Right lobe of liver (tissue), 6 donors: ENCODE data around the gene PDE1C. TPM values are rescaled to one million over a fixed set of nuclear protein-coding genes. Genes with fewer than 3 reads are reported as not detected.

ENCODE experiments used
- ATAC-seq, 4 donors: fragments of 200-7000 bp; cut with Tn5 transposase; one replicate each; pipeline ENCODE4 v1.9.1; 2020; ENCODE audit warnings: mild to moderate bottlenecking in 4 of 4, moderate library complexity in 4 of 4
- DNase-seq, 3 donors: peaks; one replicate each; pipeline ENCODE4 v3.0.0-alpha.2; 2020
- H3K27ac ChIP-seq, 3 donors: fragments of 200-600 bp; one replicate each; pipeline ENCODE4 v1.8.0; 2022
- H3K27me3 ChIP-seq, 2 donors: fragments of 200-600 bp; one replicate each; pipeline ENCODE4 v1.8.0; 2022
- H3K36me3 ChIP-seq, 4 donors: fragments of 200-600 bp; sonication (generic) in 1 of 4; one replicate each; pipeline versions ENCODE4 v1.5.1 to v1.8.0; 2017 to 2022; ENCODE audit warnings: control low read depth in 1 of 4
- H3K4me1 ChIP-seq, 4 donors: fragments of 200-600 bp; sonication (generic) in 1 of 4; one replicate each; pipeline versions ENCODE4 v1.5.1 to v1.8.0; 2017 to 2022; ENCODE audit warnings: control low read depth in 1 of 4
- H3K4me3 ChIP-seq, 3 donors: fragments of 200-600 bp; one replicate each; pipeline ENCODE4 v1.8.0; 2022
- H3K9me3 ChIP-seq, 4 donors: fragments of 200-600 bp; sonication (generic) in 1 of 4; one replicate each; pipeline versions ENCODE4 v1.5.1 to v1.8.0; 2017 to 2022; ENCODE audit warnings: control low read depth in 1 of 4
- POLR2A ChIP-seq: fragments of 450-650 bp; IDR thresholded peaks from one replicate; pipeline ENCODE4 v1.6.1; 2017; ENCODE audit warnings: antibody characterized with exemption, mild to moderate bottlenecking
- WGBS: methylation state at CpG from one replicate; pipeline ENCODE4 v1.1.6; 2018; ENCODE audit warnings: low coverage, low lambda C conversion rate; ENCODE audit not compliant: insufficient coverage; ENCODE audit errors: missing lambda C conversion rate; 5-methylcytosine and 5-hydroxymethylcytosine counted together
- intact Hi-C, 2 donors: fragments of 100-400 bp; cut with DNase I; formaldehyde crosslinking; loops; one replicate each; pipeline versions ENCODE4 v1.11.2 to v1.14.1; 2022
- total RNA-seq, 6 experiments: library from RNA; depleted of rRNA in 2 of 6; stranded (reverse); fragments of >200 nt in 2 of 6; fragmentation: NEBNext Ultra II Directional in 3 of 6; extraction: Animal tissue kit (Norgen Biotek cat#: 25700) in 3 of 6; gene quantifications; one replicate each; pipeline versions ENCODE4 v1.1.0 to v1.2.4, GENCODE V29; 2016 to 2023
- TF ChIP-seq, protein P1 (sequence below), 4 donors: fragments of 200-600 bp in 3 of 4; fragments of 450-650 bp in 1 of 4; IDR thresholded peaks; one replicate each; pipeline versions ENCODE4 v1.5.1 to v1.8.0; 2016 to 2022; ENCODE audit warnings: antibody characterized with exemption in 4 of 4, mild to moderate bottlenecking in 2 of 4
- donor health status: DM: no; HTN: yes; CAD: no.
- donor health status: DM: no; HTN: no; CAD: no.
- donor health status: DM: no; HTN: no; CAD: no.
- donor health status: DM: no; HTN: yes; CAD: no.
- donor health status: DM: no; HTN: yes; CAD: no.

Gene PDE1C
- total RNA-seq, 6 experiments from 2014 or later: 0.02 TPM; not detected in 5

DNA sequence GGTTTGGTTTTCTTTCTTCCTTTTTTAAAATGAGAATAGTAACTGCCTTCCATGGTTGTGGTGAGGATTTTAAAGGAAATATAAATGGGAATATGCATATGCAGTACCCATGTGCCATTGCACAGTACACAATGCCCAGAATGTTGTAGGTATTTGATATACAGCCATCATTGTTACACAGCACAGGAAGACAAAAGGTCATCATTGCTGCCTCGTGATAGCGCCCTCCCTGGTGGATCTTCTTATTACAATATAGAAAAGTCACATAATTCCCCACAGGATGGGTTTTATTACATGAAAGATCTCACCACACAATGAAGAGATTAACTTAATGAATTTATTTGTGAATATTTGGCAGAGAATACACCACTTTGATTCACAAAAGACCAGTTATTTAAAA lies 306.7 kb downstream of the PDE1C start:
- DNase-seq (no peak), ATAC-seq (no peak)
- H3K9me3 ChIP-seq: no peaks in the 10 kb centered on the region
- no peaks in the 10 kb centered on the region for H3K36me3 ChIP-seq
- intact Hi-C loops: no loop called here
- no peak overlapping the region for H3K27ac ChIP-seq
- 0% methylated on average over 2 of the region's 2 CpGs for WGBS
- H3K4me3 ChIP-seq: no peak overlapping the region
- no peaks in the 10 kb centered on the region for H3K4me1 ChIP-seq
- TF ChIP-seq, protein P1, sequence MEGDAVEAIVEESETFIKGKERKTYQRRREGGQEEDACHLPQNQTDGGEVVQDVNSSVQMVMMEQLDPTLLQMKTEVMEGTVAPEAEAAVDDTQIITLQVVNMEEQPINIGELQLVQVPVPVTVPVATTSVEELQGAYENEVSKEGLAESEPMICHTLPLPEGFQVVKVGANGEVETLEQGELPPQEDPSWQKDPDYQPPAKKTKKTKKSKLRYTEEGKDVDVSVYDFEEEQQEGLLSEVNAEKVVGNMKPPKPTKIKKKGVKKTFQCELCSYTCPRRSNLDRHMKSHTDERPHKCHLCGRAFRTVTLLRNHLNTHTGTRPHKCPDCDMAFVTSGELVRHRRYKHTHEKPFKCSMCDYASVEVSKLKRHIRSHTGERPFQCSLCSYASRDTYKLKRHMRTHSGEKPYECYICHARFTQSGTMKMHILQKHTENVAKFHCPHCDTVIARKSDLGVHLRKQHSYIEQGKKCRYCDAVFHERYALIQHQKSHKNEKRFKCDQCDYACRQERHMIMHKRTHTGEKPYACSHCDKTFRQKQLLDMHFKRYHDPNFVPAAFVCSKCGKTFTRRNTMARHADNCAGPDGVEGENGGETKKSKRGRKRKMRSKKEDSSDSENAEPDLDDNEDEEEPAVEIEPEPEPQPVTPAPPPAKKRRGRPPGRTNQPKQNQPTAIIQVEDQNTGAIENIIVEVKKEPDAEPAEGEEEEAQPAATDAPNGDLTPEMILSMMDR (IDR thresholded peaks at IDR 0.05): no peak
- no peak for TF ChIP-seq POLR2A
- H3K27me3 ChIP-seq: no peaks in the 10 kb centered on the region

DNA sequence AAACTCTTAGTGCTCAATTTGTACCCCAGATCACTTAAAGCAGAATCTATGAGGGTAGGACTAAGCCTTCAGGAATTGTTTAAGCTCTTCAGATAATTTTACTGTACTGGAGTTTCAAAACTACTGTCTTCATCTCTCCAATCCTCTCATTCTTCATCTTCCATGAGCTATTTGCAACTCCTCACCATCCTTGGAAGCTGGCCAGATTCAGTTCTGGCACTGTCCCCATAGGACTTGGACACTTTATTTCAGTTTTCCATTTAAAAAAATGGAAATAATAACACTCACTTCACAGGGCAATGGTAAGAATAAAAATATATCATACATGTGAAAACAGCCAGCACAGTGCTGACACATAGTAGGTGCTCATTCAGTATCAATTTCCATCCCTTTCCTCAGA lies 308.6 kb downstream of the PDE1C start:
- intact Hi-C loops: no loop called here
- Histone ChIP-seq H3K27me3 (no peaks in the 10 kb centered on the region), H3K4me3 (no peak overlapping the region), H3K27ac (no peak overlapping the region), H3K36me3 (no peaks in the 10 kb centered on the region), H3K9me3 (no peaks in the 10 kb centered on the region), H3K4me1 (no peaks in the 10 kb centered on the region)
- TF ChIP-seq, protein P1 (IDR thresholded peaks at IDR 0.05): no peak
- TF ChIP-seq POLR2A: no peak
- ATAC-seq (no peak), DNase-seq (no peak)

DNA sequence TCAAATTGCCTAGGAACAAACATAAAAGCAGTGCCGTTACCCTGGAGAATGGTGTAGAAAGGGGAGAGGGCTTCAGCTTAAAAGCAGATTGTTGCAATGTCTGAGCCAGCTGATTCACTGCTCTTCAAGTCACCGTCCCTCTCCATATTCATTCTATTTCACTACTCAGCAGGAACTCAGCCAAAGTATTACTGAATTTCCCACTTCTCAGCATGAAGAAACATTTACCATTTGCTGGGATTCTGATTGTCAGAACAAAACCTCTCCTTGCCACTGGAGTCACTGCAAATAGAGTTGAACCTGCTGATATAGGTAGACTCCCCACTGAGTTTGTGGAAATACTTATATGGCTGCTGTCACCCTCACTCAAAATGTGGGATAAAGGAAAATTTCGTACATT lies 311.5 kb downstream of the PDE1C start:
- Histone ChIP-seq H3K27me3 (no peaks in the 10 kb centered on the region), H3K4me1 (no peaks in the 10 kb centered on the region), H3K9me3 (no peaks in the 10 kb centered on the region), H3K36me3 (no peaks in the 10 kb centered on the region), H3K27ac (no peak overlapping the region), H3K4me3 (no peak overlapping the region)
- intact Hi-C loops: no loop called here
- 39% methylated on average over 3 of the region's 3 CpGs for WGBS
- TF ChIP-seq, protein P1 (IDR thresholded peaks at IDR 0.05): no peak
- no peak for TF ChIP-seq POLR2A
- DNase-seq (no peak), ATAC-seq (no peak)

DNA sequence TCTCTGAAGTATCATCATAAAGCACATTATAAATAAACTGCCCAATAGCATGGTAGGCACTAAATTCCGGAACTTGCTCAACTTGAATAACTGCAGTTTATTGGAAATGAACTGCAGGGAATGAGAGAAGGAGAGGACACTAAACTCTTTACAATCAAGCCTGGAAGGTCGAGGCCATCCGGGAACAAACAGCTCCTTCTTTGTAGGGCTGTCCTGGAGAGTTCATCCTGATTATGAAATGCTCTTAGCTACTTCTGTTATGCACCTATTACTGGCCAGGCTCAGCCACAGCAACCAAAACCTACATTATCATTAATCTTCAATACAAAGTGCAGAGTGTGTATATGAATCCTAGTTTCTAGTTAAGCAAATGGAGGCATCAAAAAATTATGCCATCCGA lies 318.5 kb downstream of the PDE1C start:
- TF ChIP-seq, protein P1 (IDR thresholded peaks at IDR 0.05): no peak
- TF ChIP-seq POLR2A: no peak
- ATAC-seq: no peak
- Histone ChIP-seq H3K36me3 (no peaks in the 10 kb centered on the region), H3K9me3 (no peaks in the 10 kb centered on the region), H3K27ac (no peak overlapping the region), H3K4me3 (no peak overlapping the region), H3K27me3 (no peaks in the 10 kb centered on the region), H3K4me1 (no peaks in the 10 kb centered on the region)
- DNase-seq: no peak
- intact Hi-C loops: no loop called here
- 55% methylated on average over 4 of the region's 4 CpGs for WGBS

DNA sequence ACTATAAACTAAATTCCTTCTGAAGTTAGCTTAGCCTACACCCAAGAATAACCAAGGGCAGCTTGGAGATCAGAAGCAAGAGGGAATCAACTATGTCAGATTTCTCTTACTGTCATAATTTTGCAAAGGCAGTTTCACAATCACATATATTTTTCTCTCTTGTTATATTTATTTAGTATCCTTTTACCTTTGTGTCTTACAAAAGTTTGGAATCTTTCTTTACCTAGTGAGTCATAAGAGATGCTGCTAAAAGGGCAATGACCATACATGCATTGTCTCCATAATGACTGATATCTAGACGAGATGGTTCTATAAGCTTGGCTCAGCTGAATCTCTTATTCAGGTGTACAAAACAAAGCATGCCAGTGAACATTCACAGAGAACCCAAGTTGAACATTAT lies 322.1 kb downstream of the PDE1C start:
- no peaks in the 10 kb centered on the region for H3K9me3 ChIP-seq
- WGBS: 72% methylated on average over 1 of the region's 1 CpG
- no peaks in the 10 kb centered on the region for H3K27me3 ChIP-seq
- intact Hi-C loops: loop anchor here in 1 of 2 donors (10.0 kb wide), 1 partner anchor 457 kb away; no protein-coding TSS in a partner anchor
- H3K27ac ChIP-seq: no peak overlapping the region
- H3K4me3 ChIP-seq: no peak overlapping the region
- no peaks in the 10 kb centered on the region for H3K4me1 ChIP-seq
- TF ChIP-seq, protein P1 (IDR thresholded peaks at IDR 0.05): no peak
- no peak for TF ChIP-seq POLR2A
- no peak for ATAC-seq
- DNase-seq: no peak
- H3K36me3 ChIP-seq: no peaks in the 10 kb centered on the region
